Cardiac fibroblast (primary cell): ENCODE measurements around the gene PPARD.

Source experiments
- DNase-seq, 2 donors: peaks; one replicate each; pipeline versions ENCODE4 v3.0.0 to v3.0.0-alpha.2; 2010; ENCODE audit warnings: low read depth in 2 of 2
- H3K4me3 ChIP-seq, 2 donors: replicated peaks in 1 of 2; 1 replicate in 1 of 2; 2 replicates in 1 of 2; pipeline ENCODE4 v1.5.1; 2011; ENCODE audit warnings: low read depth in 2 of 2, low read length in 2 of 2, mild to moderate bottlenecking in 2 of 2, moderate library complexity in 1 of 2
- CTCF ChIP-seq: IDR thresholded peaks from one replicate; pipeline ENCODE4 v1.5.1; 2011; ENCODE audit warnings: low read depth, mild to moderate bottlenecking, low read length, inconsistent platforms

PPARD gene

GRCh38 chr6:35470663-35471120 is 128.3 kb downstream of the PPARD start:
- H3K4me3 ChIP-seq, result peak overlapping the region in 1 of 2 donors; percentile 94
- TF ChIP-seq CTCF, result no peak
- DNase-seq, result no peak

DNA sequence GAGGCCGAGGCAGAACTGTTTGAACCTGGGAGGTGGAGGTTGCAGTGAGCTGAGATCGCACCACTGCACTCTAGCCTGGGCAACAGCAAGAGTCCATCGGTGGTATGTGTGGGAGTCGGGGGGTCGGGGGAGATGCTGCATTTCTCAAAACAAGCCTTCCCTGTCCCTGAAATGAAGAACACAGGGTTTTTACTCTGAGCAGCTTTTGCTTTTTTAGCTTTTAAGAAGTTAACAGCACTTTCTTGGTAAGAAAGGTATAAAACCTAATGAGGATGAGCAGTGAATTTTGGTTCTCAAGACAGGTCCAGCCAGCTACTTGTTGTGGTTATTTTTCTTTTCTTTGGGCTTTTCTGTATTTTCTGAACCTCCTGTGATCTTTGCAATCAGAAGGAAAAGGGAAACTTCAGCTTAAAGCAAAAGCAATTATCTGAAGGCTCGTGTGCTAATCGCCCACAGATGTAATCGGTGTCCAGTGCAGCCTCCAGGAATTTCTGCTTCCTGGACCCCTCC is 129.5 kb downstream of the PPARD start:
- no peak for TF ChIP-seq CTCF
- H3K4me3 ChIP-seq, result no peak overlapping the region
- no peak for DNase-seq

DNA sequence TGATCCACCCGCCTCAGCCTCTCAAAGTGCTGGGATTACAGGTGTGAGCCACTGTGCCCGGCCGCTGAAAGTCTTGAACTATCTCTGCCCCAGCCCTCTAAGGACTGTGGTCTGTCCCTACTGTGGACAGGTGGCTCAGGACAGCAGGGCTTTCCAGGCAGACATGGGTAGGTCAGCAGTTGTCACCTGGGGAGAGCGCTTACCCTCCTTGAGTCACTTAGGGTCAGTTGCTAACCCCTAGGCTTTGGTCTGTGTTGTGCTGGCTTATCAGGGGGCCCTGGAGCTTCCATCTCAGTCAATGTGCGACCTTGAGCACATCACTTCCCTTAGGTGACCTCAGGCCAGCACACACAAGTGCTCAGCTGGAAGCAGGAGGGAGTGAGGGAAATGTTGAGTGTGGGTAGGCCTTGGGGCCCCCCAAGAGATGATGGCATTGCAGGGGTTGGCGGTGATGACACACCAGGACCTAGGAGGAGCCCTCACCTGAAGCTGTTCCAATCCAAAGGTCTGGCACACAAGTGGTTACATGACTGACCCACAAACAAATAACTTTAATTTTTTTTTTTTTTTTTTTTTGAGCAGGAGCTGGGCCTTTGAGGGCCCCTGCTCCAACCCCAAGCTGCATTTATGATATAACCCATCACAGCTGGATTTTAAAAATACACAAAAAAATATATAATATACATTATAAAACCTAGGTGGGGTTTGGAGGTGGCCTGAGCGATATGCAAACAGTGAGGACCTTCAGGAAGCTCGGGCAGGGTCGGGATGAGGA is 130.9 kb downstream of the PPARD start:
- H3K4me3 ChIP-seq, result no peak overlapping the region
- no peak for TF ChIP-seq CTCF
- no peak for DNase-seq

DNA sequence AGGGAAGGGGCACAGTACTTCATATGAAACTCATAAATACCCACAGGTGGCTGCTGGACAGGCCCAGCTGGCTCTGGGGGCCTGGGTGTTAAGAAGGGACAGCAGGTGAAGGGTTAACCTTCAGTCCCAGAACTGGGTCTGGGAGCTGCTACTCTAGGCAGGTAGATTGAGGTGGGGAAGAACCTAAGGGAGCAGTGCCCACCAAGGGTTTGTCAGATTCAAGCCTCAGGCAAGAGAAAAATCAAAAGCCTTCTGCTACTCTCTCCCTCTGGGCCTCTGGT is 131.4 kb downstream of the PPARD start:
- TF ChIP-seq CTCF, result no peak
- no peak overlapping the region for H3K4me3 ChIP-seq
- no peak for DNase-seq

- no peak for TF ChIP-seq CTCF
- no peak for DNase-seq
- no peak overlapping the region for H3K4me3 ChIP-seq
Observed at GRCh38 chr6:35474131-35474941, 132.0 kb downstream of the PPARD start.

GRCh38 chr6:35474942-35475570 is 132.7 kb downstream of the PPARD start:
- H3K4me3 ChIP-seq, result no peak overlapping the region
- no peak for TF ChIP-seq CTCF
- DNase-seq, result no peak
